HG03039 (cell line): Measurements from ENCODE around the gene MIER2.
"Not testable (repeated sequence)": the region's sequence is repeated elsewhere in the genome, so short reads cannot be mapped to it uniquely, and the experiment has no call there.

ENCODE experiments used
- ATAC-seq: cut with Tn5 transposase; IDR thresholded peaks from one replicate; pipeline ENCODE4 v1.9.1; 2021; ENCODE audit warnings: mild to moderate bottlenecking, moderate library complexity; ENCODE audit not compliant: unreplicated experiment

The MIER2 gene

DNA sequence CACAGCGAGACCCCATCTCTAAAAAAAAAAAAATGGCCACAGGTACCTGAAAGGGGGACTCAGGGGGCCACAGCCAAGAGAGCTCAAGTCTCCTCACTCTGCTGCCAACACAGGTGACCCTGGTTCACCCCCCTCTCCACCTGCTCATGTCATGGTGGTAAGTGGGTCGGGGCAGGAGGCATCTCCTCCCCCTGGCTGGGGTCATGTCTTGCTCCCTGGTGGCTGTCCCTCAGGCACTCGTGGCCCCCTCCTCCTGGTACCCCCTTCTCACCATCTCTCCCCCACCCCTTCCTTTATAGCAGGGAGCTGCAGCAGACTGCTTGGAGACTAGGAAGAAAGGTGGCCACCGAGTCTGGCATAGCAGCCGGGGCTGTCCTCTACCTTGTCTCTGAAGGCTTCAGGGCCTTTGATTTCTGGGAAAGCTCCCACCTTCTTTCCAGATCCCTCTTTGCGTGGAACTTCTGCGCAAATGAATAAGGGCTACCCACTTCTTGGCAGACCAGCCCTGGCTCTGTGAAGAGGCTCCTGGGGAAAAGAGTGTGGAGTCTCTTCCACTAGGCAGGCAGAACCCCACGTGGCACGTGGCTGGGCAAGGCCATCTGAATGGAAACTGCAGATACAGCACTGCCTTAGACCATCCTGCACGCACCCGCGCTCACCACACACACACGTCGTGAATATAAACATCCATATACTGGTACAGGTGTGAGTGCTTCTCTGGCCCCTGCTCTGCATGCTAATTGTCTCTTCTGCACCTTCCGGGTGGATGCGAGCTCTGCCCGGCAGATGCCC lies 20.1 kb upstream of the MIER2 start:
- ATAC-seq: no peak

DNA sequence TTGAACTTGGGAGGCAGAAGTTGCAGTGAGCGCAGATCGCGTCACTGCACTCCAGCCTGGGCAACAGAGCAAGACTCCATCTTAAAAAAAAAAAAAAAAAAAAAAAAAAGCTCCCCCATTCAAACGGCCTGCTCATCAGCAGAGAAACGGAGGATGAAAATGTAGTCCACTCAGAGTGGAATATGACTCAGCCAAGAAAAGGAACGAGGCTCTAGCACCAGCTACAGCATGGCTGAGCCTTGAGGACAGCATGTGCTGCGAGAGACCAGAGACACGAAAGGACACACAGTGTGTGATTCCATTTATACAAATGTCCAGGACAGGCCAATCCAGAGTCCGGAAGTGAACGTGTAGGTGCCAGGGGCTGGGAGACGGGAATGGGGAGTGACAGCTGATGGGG lies 18.1 kb upstream of the MIER2 start:
- no peak for ATAC-seq

DNA sequence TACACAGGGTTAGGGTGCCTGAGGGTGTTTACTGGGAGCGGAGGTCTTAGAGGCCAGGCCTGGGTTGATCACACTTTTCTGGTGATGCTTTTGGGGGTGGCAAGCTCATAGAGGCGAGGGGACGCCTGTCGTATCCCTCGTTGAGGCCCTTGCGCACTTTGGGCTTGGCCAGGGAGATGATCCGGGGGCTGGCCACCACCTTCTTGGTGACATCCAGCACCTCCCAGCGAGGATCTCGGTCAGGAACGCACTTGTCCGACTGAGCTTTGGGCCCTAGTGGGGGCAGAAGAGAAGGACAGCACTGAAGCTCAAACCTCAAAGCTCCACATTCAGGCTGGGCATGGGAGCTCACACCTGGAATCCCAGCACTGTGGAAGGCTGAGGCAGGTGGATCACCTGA lies 17.6 kb upstream of the MIER2 start:
- no peak for ATAC-seq

DNA sequence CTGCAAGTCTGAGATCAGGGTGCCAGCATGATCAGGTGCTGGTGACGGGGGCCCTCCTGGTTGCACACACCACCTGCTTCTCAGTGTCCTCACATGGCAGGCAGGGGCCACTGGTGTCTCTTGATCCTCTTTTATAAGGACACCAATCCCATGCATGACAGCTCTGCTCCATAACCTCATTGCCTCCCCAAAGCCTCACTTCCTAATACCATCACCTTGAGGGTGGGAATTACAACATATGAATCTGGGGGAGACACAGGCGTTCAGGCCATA lies 15.0 kb upstream of the MIER2 start:
- ATAC-seq: no peak

DNA sequence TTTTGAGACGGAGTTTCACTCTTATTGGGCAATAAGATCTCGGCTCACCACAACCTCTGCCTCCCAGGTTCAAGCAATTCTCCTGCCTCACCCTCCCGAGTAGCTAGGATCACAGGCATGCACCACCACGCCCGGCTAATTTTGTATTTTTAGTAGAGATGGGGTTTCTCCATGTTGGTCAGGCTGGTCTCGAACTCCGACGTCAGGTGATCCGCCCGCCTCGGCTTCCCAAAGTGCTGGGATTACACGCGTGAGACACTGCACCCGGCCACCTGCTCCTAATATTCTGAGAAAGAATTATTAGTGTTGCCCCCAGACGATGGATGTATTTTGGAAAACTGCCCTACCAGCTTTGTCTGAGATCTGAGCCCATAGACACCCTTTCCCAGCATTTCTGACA lies 10.9 kb upstream of the MIER2 start:
- not testable (repeated sequence) for ATAC-seq

DNA sequence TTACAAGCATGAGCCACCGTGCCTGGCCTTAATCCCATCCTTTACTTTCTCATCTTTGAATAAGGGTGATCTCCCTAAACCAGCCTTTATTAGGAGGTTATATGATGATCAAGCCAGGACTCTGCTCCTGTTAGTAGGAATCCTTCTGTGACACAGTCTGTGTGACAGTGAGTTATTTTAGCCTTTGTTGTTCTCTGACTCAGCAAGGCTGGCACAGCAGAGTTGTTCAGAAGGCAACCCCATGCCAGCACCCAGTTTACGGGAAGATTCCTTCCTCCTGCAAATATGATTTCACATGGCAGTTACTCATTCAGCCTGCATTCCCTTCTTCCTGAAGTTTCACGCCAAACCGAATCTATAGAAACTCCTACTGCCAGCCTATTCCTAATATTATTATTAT lies 10.5 kb upstream of the MIER2 start:
- no peak for ATAC-seq

DNA sequence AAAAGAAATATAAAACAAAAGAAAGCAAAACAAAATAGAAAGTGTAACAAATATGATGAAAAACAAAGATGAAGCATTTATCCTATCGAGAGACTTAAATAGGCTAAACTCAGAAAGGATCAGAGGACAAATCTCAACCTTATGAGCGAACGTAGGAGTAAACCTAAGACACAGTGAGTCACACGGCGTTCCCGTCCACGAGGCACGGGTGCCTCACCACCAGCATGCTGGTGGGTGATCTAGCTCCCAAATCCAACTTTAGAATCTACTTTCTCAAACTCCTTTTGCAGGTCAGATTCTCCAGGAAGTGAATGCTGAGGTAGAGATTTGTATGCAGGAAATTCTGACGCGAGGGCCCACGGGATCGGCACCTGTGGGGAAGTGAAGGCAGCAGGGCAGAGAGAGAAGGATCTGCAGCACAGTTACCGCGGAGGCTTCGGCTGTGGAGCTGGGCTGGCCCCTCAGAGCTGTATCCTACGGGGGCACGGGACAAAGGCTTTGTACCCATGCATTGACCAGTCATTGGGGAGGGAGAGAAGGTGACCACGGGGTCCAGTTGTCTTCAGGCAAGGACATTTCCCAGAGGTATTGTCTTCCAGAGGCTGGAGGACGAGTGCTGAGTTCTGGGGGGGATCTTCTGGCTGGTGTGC lies 7.5 kb upstream of the MIER2 start:
- ATAC-seq: no peak

DNA sequence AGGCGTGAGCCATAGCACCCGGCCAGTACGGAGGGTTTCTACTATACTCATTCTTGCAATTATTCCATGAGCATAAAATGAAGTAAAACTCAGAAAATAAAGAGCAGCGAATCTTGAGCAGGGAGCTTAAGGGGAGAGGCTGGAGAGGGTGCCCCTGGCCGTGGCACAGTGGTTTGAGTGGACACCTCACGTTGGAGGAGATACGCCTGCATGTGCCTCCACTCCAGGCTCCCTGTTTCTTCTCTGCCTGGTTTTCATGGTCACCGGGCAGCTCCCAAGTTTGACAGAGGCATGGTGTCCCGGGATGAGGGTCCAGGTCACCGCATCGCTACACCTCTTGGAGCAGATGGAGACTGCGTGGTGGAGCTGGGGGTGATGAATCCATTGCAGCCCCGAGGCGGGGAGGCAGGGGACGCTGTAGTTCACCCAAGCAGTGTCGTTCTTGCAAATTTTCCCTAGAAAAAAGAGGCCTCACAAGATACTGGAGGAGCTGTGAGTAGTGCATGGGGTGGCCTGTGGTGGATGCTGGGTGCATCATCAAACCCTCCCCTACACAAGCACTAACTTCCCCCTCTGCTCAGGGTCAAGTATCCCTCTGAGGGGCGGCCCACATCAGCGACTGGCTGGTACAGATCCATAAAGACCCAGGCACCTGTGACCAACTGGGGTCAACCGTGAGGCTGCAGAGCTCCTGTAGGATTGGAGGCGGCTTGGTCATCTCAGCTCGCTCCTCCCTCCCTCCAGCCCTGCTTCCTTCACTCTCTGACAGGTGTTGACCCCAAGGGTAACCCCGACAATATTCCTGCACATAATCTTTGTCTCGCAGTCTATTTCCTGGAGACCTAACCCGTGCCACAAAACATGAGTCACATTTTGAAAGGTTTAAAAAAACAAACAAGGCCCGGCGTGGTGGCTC lies 3.6 kb upstream of the MIER2 start:
- ATAC-seq: no peak

DNA sequence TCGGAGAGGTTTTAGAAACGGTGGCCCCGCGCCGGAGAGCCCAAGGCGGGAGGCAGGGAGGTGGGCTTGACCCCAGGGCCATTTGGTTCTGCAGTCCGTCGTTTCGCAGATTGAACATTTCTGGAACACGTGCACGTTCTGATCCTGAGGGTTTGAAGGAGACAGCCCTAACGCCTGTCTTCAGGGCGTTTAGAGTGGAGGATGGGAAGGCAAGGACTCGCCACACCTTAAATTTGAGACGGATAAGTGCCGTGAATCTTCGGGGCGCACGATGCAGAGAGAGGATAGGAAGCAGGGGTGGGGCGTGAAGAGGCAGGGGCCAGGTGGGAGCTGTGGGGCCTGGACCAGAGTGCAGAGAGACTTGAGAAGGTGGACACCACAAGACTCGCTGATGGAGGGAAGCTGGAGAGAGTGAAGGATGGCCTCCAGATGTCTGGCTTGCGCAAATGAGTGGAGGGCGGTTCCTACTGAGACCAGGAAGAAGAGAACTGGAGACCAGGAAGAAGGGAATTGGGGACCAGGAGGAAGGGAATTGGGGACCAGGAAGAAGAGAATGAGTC lies 804 bp upstream of the MIER2 start:
- no peak for ATAC-seq

DNA sequence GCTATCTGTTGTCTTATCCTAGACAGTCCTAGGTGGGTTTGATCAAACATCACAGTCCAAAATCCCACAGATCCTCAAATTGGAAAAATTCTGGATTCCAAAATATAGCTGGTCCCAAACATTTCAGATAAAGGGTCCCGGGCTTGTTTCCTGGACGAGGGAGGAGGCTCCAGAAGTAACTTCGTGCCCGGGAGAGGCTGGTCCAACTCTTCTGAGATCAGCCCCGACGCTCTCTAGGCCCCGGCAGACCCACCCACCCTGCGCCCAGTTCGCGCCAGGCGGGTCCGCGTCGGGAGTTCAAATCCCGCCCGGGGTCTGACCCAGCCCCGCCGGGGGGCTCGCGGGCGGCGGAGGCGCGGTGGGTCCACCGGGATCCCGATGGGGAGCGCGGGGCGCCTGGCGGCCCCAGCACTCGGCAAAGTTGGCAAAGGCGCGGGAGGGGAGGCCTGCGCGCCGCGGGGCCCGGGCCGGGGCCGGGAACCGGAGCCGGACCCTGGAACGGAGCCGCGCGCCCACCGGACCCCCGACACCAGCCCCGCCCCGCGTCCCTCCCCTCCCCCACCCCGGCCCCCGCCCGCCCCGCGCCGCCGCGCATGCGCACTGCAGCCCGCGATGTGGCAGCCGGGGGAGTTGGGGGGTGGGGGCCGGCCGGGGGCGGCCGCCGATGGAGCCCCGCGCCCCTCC lies 513 bp downstream of the MIER2 start:
- peak; percentile 39 for ATAC-seq

DNA sequence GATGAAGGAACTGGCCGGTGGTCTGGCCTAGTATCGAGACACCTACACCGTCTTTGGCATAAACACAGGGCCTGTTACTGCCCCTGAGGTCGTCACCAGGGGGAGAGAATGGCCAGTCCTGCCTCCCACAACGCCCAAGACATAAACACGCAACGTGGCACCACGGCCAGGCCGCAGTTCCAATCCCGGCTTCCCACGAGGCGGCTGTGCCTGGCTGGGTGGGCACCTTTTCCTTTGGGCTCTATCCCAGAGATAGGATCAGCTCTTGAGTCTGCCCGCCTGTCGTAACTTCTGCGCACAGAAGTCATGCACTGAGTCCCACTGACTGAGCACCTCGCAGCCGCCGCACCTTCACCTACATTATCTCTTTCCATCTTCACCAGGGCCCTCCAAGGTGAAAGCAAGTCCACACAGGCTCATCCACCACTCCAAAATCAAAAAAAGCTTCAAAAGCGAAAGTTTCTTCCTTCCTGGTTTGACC lies 1.1 kb downstream of the MIER2 start:
- ATAC-seq: no peak

DNA sequence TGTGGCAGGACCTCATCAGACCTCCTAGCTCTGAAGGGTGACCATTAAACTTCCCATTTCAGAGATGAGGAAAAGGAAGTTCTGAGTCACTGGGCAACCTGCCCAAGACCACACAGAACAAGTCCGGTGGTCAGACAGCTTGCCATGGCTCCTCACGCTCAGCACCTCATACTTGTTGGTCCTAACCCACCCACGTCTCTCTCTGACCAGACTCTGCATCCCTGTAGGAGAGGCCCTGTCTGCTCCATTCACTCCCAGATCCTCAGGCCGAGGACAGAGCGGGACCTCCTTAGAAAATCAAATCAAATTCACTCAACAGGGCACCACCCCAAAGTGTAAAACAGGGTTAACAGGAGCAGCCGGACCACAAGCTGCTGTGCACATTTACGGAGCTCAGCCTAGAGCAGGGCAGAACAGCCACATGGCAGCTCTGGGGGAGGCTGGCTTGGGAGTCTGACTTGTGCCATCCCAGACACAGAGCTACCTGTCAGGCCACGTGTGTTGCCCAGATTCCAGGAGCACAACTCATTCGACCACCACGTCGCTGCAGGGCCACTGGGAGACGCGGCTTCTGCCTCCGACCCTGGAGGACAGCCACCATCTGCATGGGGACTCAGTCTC lies 1.7 kb downstream of the MIER2 start:
- ATAC-seq: no peak

DNA sequence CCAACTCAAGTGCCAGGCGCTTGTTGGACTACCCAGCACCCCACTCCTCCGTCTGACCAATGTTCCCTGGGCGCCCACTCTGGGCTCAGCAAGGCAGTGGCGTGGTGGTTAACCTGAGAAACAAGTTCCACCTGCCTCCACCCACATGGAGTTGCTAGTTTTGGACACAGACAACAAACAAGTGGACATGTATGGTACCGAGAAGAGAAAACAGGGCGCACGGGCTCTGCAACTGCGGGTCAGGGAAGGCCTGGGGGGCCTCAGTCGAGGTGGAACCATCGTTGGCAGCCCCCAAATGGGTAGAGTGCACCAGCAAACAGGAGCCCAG lies 2.5 kb downstream of the MIER2 start:
- no peak for ATAC-seq

DNA sequence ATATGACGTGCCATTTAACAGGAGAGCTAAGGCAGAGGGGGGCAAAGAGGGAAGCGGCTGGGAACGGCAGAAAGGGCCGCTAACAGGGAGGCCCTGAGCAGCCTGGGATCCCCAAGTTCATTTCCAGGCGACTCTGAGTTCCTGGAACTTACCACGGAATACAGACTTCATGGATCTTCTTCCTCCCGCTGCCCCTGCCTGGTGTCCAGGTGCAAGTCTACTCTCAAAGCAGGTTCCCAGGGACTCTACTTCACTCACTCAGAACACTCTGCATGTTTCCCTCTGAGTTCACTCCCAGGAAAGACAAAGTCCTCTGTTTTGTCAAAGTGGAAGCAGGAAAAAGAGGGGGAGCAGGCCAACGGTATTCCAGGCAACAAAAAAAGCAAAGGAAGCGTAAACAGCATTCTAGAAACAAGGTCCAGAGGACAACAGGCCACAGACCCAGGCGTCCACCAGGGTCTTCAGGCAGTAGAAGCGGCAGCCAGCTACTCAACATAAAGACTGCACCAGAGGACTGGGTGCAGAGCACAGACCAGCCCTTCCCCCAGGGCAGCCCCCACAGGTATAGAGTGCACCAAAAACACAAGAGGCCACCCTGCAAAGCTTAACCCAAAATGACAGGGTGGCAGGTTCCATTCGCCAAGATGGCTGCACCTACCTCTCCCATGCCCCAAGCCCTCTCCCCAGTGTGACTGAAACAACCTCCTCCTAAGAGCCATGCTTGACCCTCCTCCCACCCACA lies 3.0 kb downstream of the MIER2 start:
- ATAC-seq: no peak

DNA sequence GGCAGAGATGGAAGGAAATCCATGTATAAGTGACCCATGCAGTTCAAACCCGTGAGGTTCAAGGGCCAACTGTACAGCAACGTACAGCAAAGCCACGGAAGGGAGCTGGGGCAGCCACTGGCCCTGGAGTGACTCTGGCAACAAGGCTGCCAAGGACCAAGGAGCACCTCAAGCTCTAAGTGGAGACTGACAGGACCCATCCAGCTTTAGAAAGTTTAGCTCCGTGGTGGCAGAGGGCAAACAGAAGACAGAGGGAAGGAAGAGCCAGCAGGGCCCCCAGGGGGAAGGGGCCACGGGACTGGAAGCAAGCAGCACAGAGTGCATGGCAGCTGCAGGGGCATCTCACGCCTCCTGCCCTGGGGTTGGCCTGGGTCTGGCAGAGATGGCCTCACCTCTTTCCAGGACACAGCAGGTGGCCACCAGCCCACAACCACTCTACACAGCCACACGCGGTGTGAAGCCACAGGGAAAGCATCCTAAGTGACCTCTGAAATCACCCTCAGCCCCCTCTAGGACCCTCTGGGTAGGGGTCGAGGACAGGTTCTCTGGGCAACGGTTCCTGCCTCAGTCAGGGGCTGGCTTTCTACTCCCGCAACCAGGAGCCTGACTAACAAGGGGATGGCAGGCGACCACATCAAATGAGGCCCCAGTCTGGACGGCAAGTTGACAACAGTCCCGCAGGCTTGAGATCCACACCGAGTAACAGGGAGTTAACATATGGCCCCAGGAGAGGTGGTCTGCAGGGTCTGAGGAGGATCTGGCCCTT lies 3.8 kb downstream of the MIER2 start:
- no peak for ATAC-seq

DNA sequence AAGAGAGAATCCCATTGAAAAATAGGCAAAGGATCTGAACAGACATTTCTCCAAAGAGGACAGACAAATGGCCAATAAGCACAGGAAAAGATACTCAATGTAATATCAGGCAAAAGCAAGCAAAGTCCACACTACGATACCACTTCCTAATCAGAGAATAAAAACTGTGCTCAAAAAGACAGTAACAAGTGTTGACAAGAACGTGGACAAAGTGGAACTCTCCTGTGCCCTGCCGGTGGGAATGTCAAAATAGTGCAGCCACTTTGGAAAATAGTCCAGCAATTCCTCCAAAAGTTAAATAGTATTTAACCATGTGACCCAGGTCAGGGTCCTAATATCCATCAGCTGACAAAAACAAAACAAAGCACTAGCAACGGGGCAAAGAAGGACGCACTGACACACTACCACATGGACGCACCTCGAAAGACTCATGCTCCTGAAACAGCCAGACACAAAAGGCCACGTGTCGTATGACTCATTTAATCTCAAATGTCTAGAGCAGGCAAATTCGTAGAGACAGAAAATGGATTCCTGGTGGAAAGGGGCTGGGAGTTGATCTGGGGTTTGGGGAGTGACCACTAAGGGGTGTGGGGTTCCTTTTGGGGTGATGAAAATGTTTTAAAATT lies 5.2 kb downstream of the MIER2 start:
- ATAC-seq: no peak

DNA sequence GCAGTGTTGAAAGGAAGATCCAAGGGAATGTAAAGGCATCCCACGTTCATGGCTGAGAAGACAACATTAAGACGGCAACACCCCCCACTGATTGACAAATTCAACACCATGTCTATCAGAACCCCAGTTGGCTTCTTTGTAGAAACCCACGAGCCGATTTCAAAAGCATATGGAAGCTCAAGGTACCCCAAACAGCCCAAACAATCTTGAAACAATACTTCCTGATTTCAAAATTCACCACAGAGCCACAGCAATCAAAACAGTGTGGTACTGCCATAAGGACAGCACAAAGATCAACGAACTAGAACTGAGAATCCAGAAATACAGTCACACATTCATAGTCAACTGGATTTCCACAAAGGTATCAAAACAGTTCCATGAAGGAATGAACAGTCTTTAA lies 6.2 kb downstream of the MIER2 start:
- no peak for ATAC-seq

DNA sequence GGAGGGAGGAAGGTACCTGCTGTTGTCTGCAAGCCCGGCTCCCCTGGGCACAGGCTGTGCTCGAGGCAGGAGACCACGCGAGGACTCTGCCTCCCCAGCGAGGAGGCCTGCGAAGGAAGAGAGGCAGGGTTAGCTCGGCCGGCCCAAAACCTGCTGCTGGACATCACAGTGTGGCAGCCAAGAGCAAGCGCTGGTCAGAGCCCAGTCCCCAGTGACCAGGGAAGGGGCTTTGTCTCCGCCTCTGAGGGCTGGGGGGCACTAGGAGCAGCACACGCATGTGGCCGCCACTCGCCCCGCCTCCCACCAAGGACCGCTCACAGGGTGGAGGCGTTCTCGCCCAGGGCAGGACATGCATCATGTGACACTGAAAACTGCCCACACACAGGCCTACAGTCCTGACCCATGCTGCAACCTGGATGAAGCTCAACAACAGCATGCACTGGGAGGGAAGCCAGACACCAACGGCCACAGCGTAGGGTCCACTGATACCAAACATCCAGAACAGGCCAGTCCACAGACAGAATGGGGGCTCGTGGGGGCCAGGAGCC lies 8.5 kb downstream of the MIER2 start:
- ATAC-seq: no peak
